Medulla oblongata (tissue), 1 donor: ENCODE data around the gene MYL12B.
"Not testable (repeated sequence)": the region's sequence is repeated elsewhere in the genome, so short reads cannot be mapped to it uniquely, and the experiment has no call there.

Experiments
- DNase-seq: peaks from one replicate; pipeline ENCODE4 v3.0.0-alpha.2; 2015; ENCODE audit errors: extremely low spot score

Gene MYL12B

DNA sequence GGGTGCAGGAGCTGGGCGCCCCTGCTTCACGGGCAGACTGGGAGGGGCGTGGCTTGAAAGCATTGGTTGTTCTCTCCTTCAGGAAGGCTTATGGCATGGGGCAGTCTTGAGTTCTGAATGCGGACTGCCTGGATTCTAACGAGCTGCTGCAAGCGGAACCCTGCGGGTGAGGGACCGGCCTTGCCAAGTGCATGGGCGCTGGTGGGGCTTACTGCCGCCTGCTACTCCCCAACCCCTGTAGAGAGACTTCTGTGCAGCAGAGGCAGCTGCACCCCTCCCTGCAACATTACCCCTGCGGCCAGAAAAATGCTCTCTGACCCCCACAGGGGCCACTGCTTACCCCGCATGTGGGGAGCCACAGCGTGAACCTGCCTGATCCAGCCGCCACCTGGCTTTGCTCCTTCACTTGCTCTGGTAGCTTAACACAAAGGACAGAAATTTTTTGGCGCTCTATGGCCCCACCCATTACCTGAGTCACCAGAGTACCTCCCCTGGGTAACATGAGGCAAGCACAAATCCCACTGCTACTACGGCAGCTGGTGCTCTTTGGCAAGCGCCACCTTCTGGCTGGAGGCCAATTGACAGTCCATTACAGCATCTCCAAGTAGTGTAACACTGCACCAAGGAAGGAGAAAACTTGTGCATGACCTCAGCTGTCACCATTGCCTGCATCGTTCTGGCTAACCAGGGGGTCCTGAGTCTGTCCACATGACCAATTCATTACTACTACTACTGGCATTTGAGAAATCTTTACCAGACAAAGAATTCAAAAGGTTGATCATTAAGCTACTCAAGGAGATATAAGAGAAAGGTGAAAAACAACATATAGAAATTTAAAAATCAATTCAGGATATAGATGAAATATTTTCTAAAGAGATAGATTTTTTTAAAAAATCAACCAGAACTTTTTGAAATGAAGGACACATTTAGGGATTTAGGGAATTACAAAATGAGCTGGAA, 35.4 kb downstream of the MYL12B start:
- peak; percentile 86 for DNase-seq

GRCh38 chr18:3304832-3305231, 42.9 kb downstream of the MYL12B start:
- no peak for DNase-seq

- DNase-seq: no peak
These were observed 43.4 kb downstream of the MYL12B start for GRCh38 chr18:3305354-3305762.

DNA sequence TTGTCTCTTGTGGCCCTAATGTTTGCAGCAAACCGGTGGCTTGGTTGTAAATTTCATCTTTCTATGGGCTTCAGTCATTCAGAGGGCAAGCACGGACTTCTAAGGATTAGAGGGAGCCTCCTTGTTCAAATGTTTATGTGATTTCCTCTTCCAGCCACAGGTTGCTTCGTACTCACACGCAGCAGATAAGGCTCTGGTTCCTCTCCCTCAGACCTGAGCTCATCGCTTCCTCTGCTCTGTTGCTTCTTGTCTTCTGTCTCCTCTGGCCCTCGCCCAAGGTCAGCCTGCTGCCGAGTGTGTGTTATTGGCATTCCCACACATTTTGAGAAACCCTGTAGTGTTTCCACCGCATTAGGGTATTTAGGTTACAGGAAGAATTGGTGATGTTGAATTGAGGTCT, 44.0 kb downstream of the MYL12B start:
- DNase-seq: no peak

DNA sequence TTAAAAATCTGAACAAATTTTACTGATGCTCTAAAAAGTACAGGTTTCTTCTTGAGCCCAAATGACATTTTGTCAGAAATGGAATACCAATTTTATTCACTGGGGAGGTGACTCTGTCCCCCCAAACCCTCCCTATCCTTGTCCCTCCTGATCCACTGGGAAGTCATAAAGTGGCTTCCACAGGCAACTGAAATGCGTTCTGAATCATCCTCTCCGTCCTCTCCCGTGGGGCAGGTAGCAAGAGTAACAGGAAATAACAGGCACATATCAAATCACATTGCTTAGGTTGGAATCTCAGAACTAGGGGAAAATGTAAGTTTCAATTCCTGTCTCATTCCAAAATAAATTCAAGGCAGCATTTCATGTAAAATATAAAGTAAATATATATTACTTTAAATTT, 44.5 kb downstream of the MYL12B start:
- DNase-seq: no peak

- no peak for DNase-seq
These were observed 51.8 kb downstream of the MYL12B start for GRCh38 chr18:3313685-3314084.

- not testable (repeated sequence) for DNase-seq
These were observed 53.4 kb downstream of the MYL12B start for GRCh38 chr18:3315344-3315743.

DNA sequence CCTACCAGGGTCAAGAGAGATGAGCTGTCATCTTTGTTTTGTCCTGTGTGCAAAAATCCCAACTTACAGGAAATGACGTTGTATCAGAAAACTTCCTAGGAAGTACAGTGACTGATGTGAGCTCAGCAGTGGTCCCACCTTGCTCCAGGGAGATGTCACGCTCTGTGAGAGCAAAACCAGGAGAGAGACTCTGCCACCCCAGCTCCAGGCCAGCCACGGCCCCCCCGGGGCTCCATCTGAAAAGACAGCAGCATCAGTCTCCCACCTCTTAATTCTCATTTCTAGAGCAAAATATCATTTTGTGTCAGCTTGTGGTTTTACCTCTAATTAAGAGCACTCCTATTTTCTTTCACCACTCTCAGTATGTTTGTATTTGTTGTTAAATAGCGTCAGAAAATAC, 57.5 kb downstream of the MYL12B start:
- no peak for DNase-seq

GRCh38 chr18:3319894-3320454, 58.0 kb downstream of the MYL12B start:
- no peak for DNase-seq

DNA sequence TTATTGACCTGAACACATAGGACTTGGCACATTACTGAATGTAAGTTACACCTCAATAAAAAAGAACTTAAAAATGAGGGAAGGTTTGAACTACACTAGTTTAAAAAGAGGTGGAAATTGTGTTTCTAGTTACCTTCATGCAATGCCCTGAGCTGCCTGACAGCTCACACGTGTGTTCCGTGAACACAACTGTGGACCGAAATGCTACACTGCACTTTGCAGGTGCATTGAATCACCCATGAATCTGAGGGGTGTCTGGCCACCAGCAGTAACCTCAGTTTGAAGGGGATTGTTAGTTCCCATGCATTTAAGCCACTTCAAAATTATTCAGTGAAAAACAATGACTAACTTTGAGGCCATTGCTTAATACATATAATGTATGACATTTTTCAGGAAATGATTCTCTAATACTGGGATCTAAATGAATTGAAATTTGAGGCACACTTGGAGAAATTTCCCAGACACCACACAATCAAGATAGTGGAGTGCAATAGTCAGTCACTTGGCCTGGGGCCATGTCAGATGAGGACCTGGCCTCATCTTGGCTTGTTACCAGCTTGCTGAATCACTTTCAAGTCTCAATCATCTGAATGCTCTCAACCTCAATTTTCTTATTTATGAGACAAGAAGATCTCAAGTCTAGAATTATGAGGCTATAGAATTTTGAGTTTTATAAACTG, 59.3 kb downstream of the MYL12B start:
- no peak for DNase-seq

GRCh38 chr18:3323900-3324299, 62.0 kb downstream of the MYL12B start:
- no peak for DNase-seq
